Measurements from ENCODE around the gene OXA1L. TPM values are rescaled to one million over a fixed set of nuclear protein-coding genes. Genes with fewer than 3 reads are reported as not detected.

Gene OXA1L
- polyA plus RNA-seq, 3 donors = 61.2 to 264 (median 86.9) TPM

GRCh38 chr14:22748206-22748605, 18.3 kb upstream of the OXA1L start:
- H3K4me3 Mint-ChIP-seq = peak overlapping the region; percentile 62 to 88
- peak overlapping the region; percentile 57 to 75 for H3K27ac ChIP-seq (ENCODE audit: low read depth in 1 of 2, low read length in 2 of 2)
- no peaks in the 10 kb centered on the region for H3K9me3 Mint-ChIP-seq
- H3K9ac ChIP-seq (ENCODE audit: insufficient read depth, low read length, poor library complexity, severe bottlenecking) = peak overlapping the region; percentile 17
- no peak for TF ChIP-seq CTCF (IDR thresholded peaks at IDR 0.05)
- H3K4me1 Mint-ChIP-seq = peaks cover 26% of the 10 kb centered on the region
- peak overlapping the region in 2 of 3 experiments; percentile 36 to 56 for H3K4me3 ChIP-seq (replicated peaks in 1 of 3; ENCODE audit: low read depth in 2 of 3, low read length in 3 of 3)
- H2AFZ ChIP-seq (ENCODE audit: insufficient read depth, low read depth, low read length, poor library complexity, severe bottlenecking) = peak overlapping the region; percentile 37
- H3K4me1 ChIP-seq (ENCODE audit: control insufficient read depth in 1 of 2, insufficient read depth in 2 of 2, low read length in 2 of 2) = peaks cover 25 to 35% of the 10 kb centered on the region in 2 donors
- 0% methylated on average over 1 of the region's 4 CpGs for WGBS (ENCODE audit: insufficient coverage)
- no peaks in the 10 kb centered on the region for H3K9me3 ChIP-seq (replicated peaks in 1 of 2; ENCODE audit: control insufficient read depth in 1 of 2, insufficient read depth in 1 of 2, low read length in 2 of 2)
- DNase-seq = peak in 1 of 3 donors; percentile 21
- no peaks in the 10 kb centered on the region for H4K20me1 ChIP-seq (ENCODE audit: insufficient read depth, low read length)
- intact Hi-C loops (cut with micrococcal nuclease) = no loop called here
- no peaks in the 10 kb centered on the region for H3K36me3 ChIP-seq (replicated peaks in 1 of 2; ENCODE audit: control insufficient read depth in 1 of 2, insufficient read depth in 2 of 2, low read length in 2 of 2)
- peak overlapping the region; percentile 82 to 94 (median 89) for H3K27ac Mint-ChIP-seq
- no peaks in the 10 kb centered on the region for H3K27me3 ChIP-seq (ENCODE audit: control insufficient read depth in 2 of 2, insufficient read depth in 2 of 2, low read length in 2 of 2)
- H3K79me2 ChIP-seq (ENCODE audit: insufficient read depth, low read length) = no peaks in the 10 kb centered on the region
- H3K36me3 Mint-ChIP-seq = no peaks in the 10 kb centered on the region
- peaks cover 2 to 5% (median 3%) of the 10 kb centered on the region in 3 donors for H3K27me3 Mint-ChIP-seq (ENCODE audit: low read depth in 3 of 3)
- H3K4me2 ChIP-seq (replicated peaks; ENCODE audit: extremely low read depth, low read length, poor library complexity, severe bottlenecking) = peak overlapping the region; percentile 66

- Histone ChIP-seq H3K9ac (ENCODE audit: insufficient read depth, low read length, poor library complexity, severe bottlenecking) (peak overlapping the region; percentile 17), H3K4me2 (replicated peaks; ENCODE audit: extremely low read depth, low read length, poor library complexity, severe bottlenecking) (peak overlapping the region; percentile 66), H3K36me3 (replicated peaks in 1 of 2; ENCODE audit: control insufficient read depth in 1 of 2, insufficient read depth in 2 of 2, low read length in 2 of 2) (no peaks in the 10 kb centered on the region), H3K4me3 (replicated peaks in 1 of 3; ENCODE audit: low read depth in 2 of 3, low read length in 3 of 3) (peak overlapping the region in 2 of 3 experiments; percentile 36 to 56), H2AFZ (ENCODE audit: insufficient read depth, low read depth, low read length, poor library complexity, severe bottlenecking) (peak overlapping the region; percentile 37), H3K79me2 (ENCODE audit: insufficient read depth, low read length) (no peaks in the 10 kb centered on the region), H4K20me1 (ENCODE audit: insufficient read depth, low read length) (no peaks in the 10 kb centered on the region), H3K9me3 (replicated peaks in 1 of 2; ENCODE audit: control insufficient read depth in 1 of 2, insufficient read depth in 1 of 2, low read length in 2 of 2) (no peaks in the 10 kb centered on the region), H3K27ac (ENCODE audit: low read depth in 1 of 2, low read length in 2 of 2) (peak overlapping the region; percentile 25 to 75), H3K4me1 (ENCODE audit: control insufficient read depth in 1 of 2, insufficient read depth in 2 of 2, low read length in 2 of 2) (peaks cover 25 to 35% of the 10 kb centered on the region in 2 donors), H3K27me3 (ENCODE audit: control insufficient read depth in 2 of 2, insufficient read depth in 2 of 2, low read length in 2 of 2) (no peaks in the 10 kb centered on the region)
- Mint-ChIP-seq H3K4me3 (peak overlapping the region; percentile 62 to 88), H3K27ac (peak overlapping the region; percentile 82 to 94 (median 89)), H3K4me1 (peaks cover 26% of the 10 kb centered on the region), H3K27me3 (ENCODE audit: low read depth in 3 of 3) (peaks cover 0 to 2% (median 1%) of the 10 kb centered on the region in 3 donors), H3K36me3 (no peaks in the 10 kb centered on the region), H3K9me3 (no peaks in the 10 kb centered on the region)
- intact Hi-C loops (cut with micrococcal nuclease) = no loop called here
- DNase-seq = peak in 2 of 3 donors; percentile 40 to 50
- WGBS (ENCODE audit: insufficient coverage) = 0% methylated on average over 3 of the region's 4 CpGs
- TF ChIP-seq CTCF (IDR thresholded peaks at IDR 0.05) = no peak
Measured at GRCh38 chr14:22748631-22749068, 17.8 kb upstream of the OXA1L start.
